Activated T-cell treated with anti-CD3 and anti-CD28 coated beads, Interleukin-2, amount 50 U/mL, for 72 hours (primary cell): ENCODE data around the gene DCDC2B. TPM values are rescaled to one million over a fixed set of nuclear protein-coding genes. Genes with fewer than 3 reads are reported as not detected.

Source experiments
- ATAC-seq, 2 donors: fragments of 150-1000 bp; cut with Tn5 transposase; replicated peaks in 1 of 2; 2 replicates each; pipeline ENCODE4 v1.10.0; 2021; ENCODE audit warnings: moderate library complexity in 2 of 2, mild to moderate bottlenecking in 1 of 2
- DNase-seq, 2 donors: peaks; one replicate each; pipeline ENCODE4 v3.0.0; 2021 to 2022; ENCODE audit warnings: mixed read lengths in 1 of 2
- H3K27ac Mint-ChIP-seq: one replicate; pipeline ENCODE4 v1.8.0; 2022; ENCODE audit warnings: mild to moderate bottlenecking, moderate library complexity, mixed read lengths
- H3K27me3 Mint-ChIP-seq: one replicate; pipeline ENCODE4 v1.8.0; 2022; ENCODE audit warnings: low read depth, mixed read lengths
- H3K36me3 Mint-ChIP-seq, 2 donors: one replicate each; pipeline ENCODE4 v1.8.0; 2022; ENCODE audit warnings: mixed read lengths in 2 of 2, mild to moderate bottlenecking in 1 of 2; ENCODE audit not compliant: insufficient read depth in 2 of 2
- H3K4me1 Mint-ChIP-seq: one replicate; pipeline ENCODE4 v1.8.0; 2022; ENCODE audit warnings: low read depth, mixed read lengths
- H3K4me3 Mint-ChIP-seq, 2 donors: one replicate each; pipeline ENCODE4 v1.8.0; 2022; ENCODE audit warnings: mild to moderate bottlenecking in 2 of 2, mixed read lengths in 2 of 2, moderate library complexity in 2 of 2
- H3K9me3 Mint-ChIP-seq, 2 donors: one replicate each; pipeline ENCODE4 v1.8.0; 2022; ENCODE audit warnings: mixed read lengths in 2 of 2
- total RNA-seq, 2 donors: library from RNA; stranded (reverse); gene quantifications; one replicate each; pipeline ENCODE4 v1.2.3, GENCODE V29; 2022

DCDC2B gene
- total RNA-seq, 2 donors from 2014 or later = 0.21 TPM; not detected in 1

- Mint-ChIP-seq H3K27me3 (no peaks in the 10 kb centered on the region), H3K36me3 (peaks cover 3 to 11% of the 10 kb centered on the region in 2 donors), H3K9me3 (no peaks in the 10 kb centered on the region), H3K4me3 (peak overlapping the region in 1 of 2 donors; percentile 90), H3K27ac (no peak overlapping the region), H3K4me1 (peaks cover 81% of the 10 kb centered on the region)
- ATAC-seq (no peak), DNase-seq (no peak)
Observed at GRCh38 chr1:32199043-32199716, 9.7 kb upstream of the DCDC2B start.

- DNase-seq = no peak
- ATAC-seq = no peak
Observed at GRCh38 chr1:32199717-32200072, 9.2 kb upstream of the DCDC2B start.

GRCh38 chr1:32200226-32201010 lies 8.5 kb upstream of the DCDC2B start, which contains the start of gene CCDC28B:
TSS of gene CCDC28B (plus strand) at chr1:32200595. CDS start at chr1:32201936, 1,341 bp downstream.
- peaks cover 0 to 7% of the 10 kb centered on the region in 2 donors for H3K36me3 Mint-ChIP-seq
- no peaks in the 10 kb centered on the region for H3K27me3 Mint-ChIP-seq
- H3K27ac Mint-ChIP-seq = peak within 1 kb of the TSS; percentile 90
- H3K9me3 Mint-ChIP-seq = no peaks in the 10 kb centered on the region
- peak; percentile 45 to 56 for DNase-seq
- ATAC-seq = peak; percentile 42 to 48
- peaks cover 75% of the 10 kb centered on the region for H3K4me1 Mint-ChIP-seq
- peak within 1 kb of the TSS; percentile 88 to 90 for H3K4me3 Mint-ChIP-seq

More at GRCh38 chr1:32199717-32200072, 9.2 kb upstream of the DCDC2B start:
- Mint-ChIP-seq H3K9me3 (no peaks in the 10 kb centered on the region), H3K4me1 (peaks cover 78% of the 10 kb centered on the region), H3K27me3 (no peaks in the 10 kb centered on the region), H3K36me3 (peaks cover 2 to 8% of the 10 kb centered on the region in 2 donors), H3K4me3 (peak overlapping the region; percentile 88 to 90), H3K27ac (no peak overlapping the region)

GRCh38 chr1:32201011-32201855 lies 7.7 kb upstream of the DCDC2B start:
- Mint-ChIP-seq H3K4me1 (peaks cover 68% of the 10 kb centered on the region), H3K9me3 (no peaks in the 10 kb centered on the region), H3K4me3 (peak overlapping the region; percentile 88 to 90), H3K36me3 (peaks cover 0 to 6% of the 10 kb centered on the region in 2 donors), H3K27ac (peak overlapping the region; percentile 90), H3K27me3 (no peaks in the 10 kb centered on the region)
- peak; percentile 79 to 81 for DNase-seq
- peak; percentile 42 to 58 for ATAC-seq

- Mint-ChIP-seq H3K4me3 (peak overlapping the region; percentile 88 to 97), H3K4me1 (peaks cover 45% of the 10 kb centered on the region), H3K9me3 (no peaks in the 10 kb centered on the region), H3K27me3 (no peaks in the 10 kb centered on the region), H3K27ac (no peak overlapping the region), H3K36me3 (peaks cover 0 to 2% of the 10 kb centered on the region in 2 donors)
- ATAC-seq (no peak), DNase-seq (no peak)
Observed at GRCh38 chr1:32204943-32205361, 3.9 kb upstream of the DCDC2B start.

GRCh38 chr1:32205401-32206370 lies 3.2 kb upstream of the DCDC2B start, which contains the start of gene IQCC:
TSS of gene IQCC (plus strand) at chr1:32205671. CDS start at chr1:32205682, 11 bp downstream.
- H3K4me1 Mint-ChIP-seq = peaks cover 38% of the 10 kb centered on the region
- ATAC-seq (peak; percentile 82 to 85), DNase-seq (peak; percentile 88 to 90)
- peak within 1 kb of the TSS; percentile 79 for H3K27ac Mint-ChIP-seq
- peak within 1 kb of the TSS; percentile 88 to 97 for H3K4me3 Mint-ChIP-seq
- no peaks in the 10 kb centered on the region for H3K27me3 Mint-ChIP-seq
- H3K9me3 Mint-ChIP-seq = no peaks in the 10 kb centered on the region
- peaks cover 0 to 2% of the 10 kb centered on the region in 2 donors for H3K36me3 Mint-ChIP-seq

GRCh38 chr1:32208469-32208868 lies 420 bp upstream of the DCDC2B start:
- Mint-ChIP-seq H3K4me3 (no peak overlapping the region), H3K36me3 (peaks cover 0 to 2% of the 10 kb centered on the region in 2 donors), H3K4me1 (peaks cover 24% of the 10 kb centered on the region), H3K27me3 (no peaks in the 10 kb centered on the region), H3K9me3 (no peaks in the 10 kb centered on the region), H3K27ac (no peak overlapping the region)
- DNase-seq = no peak
- ATAC-seq = no peak

GRCh38 chr1:32215629-32216480 lies 7.0 kb downstream of the DCDC2B start:
- Mint-ChIP-seq H3K9me3 (no peaks in the 10 kb centered on the region), H3K36me3 (peaks cover 0 to 2% of the 10 kb centered on the region in 2 donors), H3K27me3 (no peaks in the 10 kb centered on the region), H3K27ac (peak overlapping the region; percentile 25), H3K4me3 (no peak overlapping the region), H3K4me1 (peaks cover 22% of the 10 kb centered on the region)
- DNase-seq (peak; percentile 60 to 62), ATAC-seq (peak; percentile 86 to 87)

GRCh38 chr1:32216566-32216965 lies 7.7 kb downstream of the DCDC2B start:
- ATAC-seq = no peak
- Mint-ChIP-seq H3K27ac (peak overlapping the region; percentile 25), H3K4me3 (no peak overlapping the region), H3K4me1 (peaks cover 30% of the 10 kb centered on the region), H3K36me3 (peaks cover 0 to 2% of the 10 kb centered on the region in 2 donors), H3K27me3 (no peaks in the 10 kb centered on the region), H3K9me3 (no peaks in the 10 kb centered on the region)
- DNase-seq = no peak

GRCh38 chr1:32219022-32219421 lies 10.1 kb downstream of the DCDC2B start:
- no peak overlapping the region for H3K27ac Mint-ChIP-seq
- H3K4me3 Mint-ChIP-seq = no peak overlapping the region

More at GRCh38 chr1:32219022-32219421, 10.1 kb downstream of the DCDC2B start:
- Mint-ChIP-seq H3K4me1 (peaks cover 37% of the 10 kb centered on the region), H3K27me3 (no peaks in the 10 kb centered on the region), H3K9me3 (no peaks in the 10 kb centered on the region), H3K36me3 (peaks cover 2 to 5% of the 10 kb centered on the region in 2 donors)
- ATAC-seq (no peak), DNase-seq (no peak)
